ENCODE results near the gene BUD23. TPM values are rescaled to one million over a fixed set of nuclear protein-coding genes. Genes with fewer than 3 reads are reported as not detected.

Gene BUD23, protein sequence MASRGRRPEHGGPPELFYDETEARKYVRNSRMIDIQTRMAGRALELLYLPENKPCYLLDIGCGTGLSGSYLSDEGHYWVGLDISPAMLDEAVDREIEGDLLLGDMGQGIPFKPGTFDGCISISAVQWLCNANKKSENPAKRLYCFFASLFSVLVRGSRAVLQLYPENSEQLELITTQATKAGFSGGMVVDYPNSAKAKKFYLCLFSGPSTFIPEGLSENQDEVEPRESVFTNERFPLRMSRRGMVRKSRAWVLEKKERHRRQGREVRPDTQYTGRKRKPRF
- 127 to 156 TPM (median 131 TPM) in 5 replicates for total RNA-seq (2022; extraction: Qiagen RNA extraction)

DNA sequence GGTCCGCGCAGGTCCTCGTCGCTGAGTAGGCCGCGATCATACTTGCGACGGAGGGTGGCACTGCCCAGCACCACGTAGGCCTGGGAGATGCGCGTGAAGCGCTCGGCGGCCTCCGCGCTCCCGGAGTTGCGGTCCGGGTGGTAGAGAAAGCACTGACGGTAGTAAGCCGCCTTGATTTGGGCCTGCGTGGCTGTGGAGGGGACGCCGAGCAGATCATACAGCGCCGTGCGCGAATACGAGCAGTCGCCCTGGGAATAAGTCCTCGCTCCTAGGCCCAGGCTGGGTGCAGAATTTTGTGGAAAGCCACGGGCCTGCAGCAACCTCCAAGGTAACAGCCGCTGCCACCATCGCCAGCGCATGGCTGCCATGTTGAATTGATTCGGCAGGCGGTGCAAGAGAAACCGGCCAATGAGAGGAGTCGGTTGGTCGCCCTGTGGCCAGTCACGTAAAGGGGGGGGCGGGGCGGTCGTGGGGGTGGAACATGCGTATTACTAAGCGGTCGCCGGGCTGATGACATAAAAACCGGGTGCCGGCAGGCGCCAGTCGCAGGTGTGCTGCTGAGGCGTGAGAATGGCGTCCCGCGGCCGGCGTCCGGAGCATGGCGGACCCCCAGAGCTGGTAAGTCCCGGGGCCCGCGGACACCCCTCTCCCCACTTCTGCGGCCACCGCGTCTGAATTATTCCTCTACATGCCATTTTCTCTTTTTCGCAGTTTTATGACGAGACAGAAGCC, at the start of gene BUD23, which contains the start of gene DNAJC30:
Gene BUD23, plus strand, starts transcription at position 542 of the 732 bp plus-strand sequence. Its CDS starts 29 bp downstream, at position 571.
Gene DNAJC30, minus strand, starts transcription at position 398 of the 732 bp plus-strand sequence. Its CDS starts 30 bp downstream, at position 368.

DNA sequence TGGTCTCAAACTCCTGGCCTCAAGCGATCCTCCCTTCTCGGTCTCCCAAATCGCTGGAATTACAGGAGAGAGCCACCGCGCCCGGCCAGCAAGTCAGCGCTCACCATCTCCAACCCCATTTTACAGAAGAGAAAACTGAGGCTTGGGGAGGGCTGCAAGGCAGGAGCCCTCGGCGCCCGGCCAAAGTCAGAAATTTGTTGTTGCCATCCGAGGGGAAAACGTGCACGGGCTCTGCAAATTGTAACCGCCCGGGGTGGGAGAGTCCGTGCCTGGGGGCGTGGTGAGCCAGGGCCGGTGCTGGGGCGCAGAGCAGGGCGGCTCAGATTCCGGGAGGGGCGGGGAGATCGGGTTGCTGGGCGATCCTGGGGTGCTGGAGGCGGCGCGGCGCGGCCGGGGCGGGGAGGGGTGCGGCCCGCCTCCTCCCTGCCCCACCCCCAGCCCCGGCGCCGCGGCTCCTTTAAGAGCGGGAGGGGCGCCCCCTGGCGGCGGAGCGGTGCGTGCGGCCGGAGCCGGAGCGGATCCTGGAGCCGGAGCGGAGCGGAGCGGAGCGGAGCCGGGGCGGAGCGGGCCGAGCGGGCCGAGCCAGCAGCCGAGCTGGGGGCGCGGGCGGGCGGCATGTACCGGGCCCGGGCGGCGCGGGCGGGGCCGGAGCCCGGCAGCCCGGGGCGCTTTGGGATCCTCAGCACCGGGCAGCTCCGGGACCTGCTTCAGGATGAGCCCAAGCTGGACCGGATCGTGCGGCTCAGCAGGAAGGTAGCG, 15.9 kb upstream of the BUD23 start, which contains the start of gene VPS37D:
Gene VPS37D, plus strand, starts transcription at position 488 of the 759 bp plus-strand sequence. Its CDS starts 128 bp downstream, at position 616.

DNA sequence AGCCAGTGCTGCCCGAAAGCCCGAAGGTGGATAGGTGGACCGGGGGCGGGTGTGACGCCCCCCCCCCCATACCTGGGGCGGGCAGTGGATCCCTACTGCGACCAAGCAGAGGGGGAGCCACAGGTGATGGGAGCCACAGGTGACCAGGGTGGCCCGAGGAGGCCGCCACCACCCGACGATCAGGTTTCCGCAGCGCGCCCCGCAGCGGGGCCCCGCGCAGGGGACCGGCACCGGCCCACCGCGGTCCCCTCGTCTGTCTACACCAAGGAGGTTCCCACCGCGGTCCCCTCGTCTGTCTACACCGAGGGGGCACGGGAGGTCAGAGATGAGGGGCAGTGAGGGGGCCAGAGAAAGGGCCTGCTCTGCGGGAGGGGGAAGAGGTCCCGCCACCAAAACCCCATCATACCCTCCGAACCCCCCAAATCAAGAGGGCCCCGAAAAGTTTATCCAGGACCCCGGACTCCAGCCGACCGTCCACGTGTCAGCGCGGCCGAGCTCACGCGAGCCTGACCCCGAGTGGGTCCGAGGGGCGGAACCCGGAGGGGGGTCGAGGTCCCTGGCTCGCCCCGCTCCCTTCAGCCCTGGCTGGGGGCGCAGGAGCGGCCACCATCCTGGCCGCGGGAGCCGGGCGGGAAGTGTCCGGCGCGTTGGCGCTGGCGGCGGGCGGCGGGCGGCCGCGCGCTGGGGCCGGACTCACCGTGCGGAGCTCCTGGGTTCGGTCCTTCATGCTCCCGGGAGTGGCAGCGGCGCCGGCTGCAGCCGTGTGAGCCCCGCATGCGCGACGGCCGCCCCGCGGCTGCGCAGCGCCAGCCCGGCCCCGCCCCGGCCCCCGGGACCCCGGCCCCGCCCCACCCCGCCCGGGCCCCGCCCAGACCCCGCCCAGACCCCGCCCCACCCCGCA, 35.8 kb downstream of the BUD23 start, which contains the start of gene STX1A:
Gene STX1A, minus strand, starts transcription at position 765 of the 901 bp plus-strand sequence. Its CDS starts 38 bp downstream, at position 727.

DNA sequence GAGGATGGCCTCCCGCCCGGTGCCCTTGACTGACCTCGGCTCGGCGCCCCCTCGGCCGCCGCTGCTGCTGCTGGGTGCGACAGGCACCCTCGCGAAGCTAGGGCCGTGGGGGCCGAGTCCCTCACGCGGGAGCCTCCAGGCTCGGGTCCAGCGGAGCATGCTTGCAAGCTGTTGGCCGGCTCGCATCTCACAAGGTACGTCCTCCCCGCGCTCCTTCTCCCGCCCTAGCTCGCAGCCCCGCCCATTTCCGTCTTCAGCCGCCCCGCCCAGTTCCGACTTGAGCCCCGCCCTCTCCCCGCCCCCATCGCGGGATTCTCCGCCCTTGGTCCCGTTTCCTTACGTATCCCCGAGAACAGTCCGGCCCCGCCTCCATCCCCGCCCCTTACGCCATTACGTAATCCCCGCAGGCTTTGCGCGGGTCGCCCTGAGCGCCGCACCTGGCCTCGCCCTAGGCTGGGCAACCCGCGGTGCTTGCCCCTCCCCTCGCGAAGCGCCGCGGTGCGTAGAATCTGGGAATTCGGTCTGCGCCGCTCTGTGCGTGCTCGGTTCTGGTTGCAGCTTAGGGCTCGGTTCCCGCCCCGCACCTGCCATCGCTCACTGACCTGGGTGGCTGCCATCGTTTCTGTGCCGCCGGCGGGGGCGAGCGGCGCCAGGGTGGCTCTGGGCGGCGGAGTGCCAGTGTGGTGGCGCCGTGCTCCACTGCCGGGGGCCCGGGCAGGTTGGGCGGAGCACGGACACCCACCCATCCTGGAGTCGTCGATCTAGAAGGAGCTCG, 55.4 kb downstream of the BUD23 start, which contains the start of gene ABHD11:
Gene ABHD11, minus strand, starts transcription at position 191 of the 775 bp plus-strand sequence. Its CDS starts 32 bp downstream, at position 159.

Other genes with a start within 250 kb of the BUD23 start
- 1.6 to 2.4 TPM (median 2.2 TPM) in 5 replicates for gene FZD9, start 249.8 kb upstream of the BUD23 start, total RNA-seq (2022; extraction: Qiagen RNA extraction)
- gene BAZ1B, start 161.3 kb upstream of the BUD23 start, total RNA-seq (2022; extraction: Qiagen RNA extraction): 49.8 to 60.2 TPM (median 56.6 TPM) in 5 replicates
- 63.4 to 77.8 TPM (median 69.0 TPM) in 5 replicates for gene BCL7B, start 125.9 kb upstream of the BUD23 start, total RNA-seq (2022; extraction: Qiagen RNA extraction)
- gene TBL2, start 105.0 kb upstream of the BUD23 start, total RNA-seq (2022; extraction: Qiagen RNA extraction): 48.4 to 52.2 TPM (median 50.4 TPM) in 5 replicates
- 0.61 to 1.6 TPM (median 0.95 TPM) in 5 replicates for gene MLXIPL, start 59.1 kb upstream of the BUD23 start, total RNA-seq (2022; extraction: Qiagen RNA extraction)
- 3.3 to 6.4 TPM (median 5.5 TPM) in 5 replicates for gene VPS37D, start 15.8 kb upstream of the BUD23 start, total RNA-seq (2022; extraction: Qiagen RNA extraction)
- 7.6 to 10.1 TPM (median 9.8 TPM) in 5 replicates for gene DNAJC30, start 144 bp upstream of the BUD23 start, total RNA-seq (2022; extraction: Qiagen RNA extraction)
- 69.1 to 86.4 TPM (median 73.5 TPM) in 5 replicates for gene STX1A, start 36.1 kb downstream of the BUD23 start, total RNA-seq (2022; extraction: Qiagen RNA extraction)
- gene ABHD11, start 55.2 kb downstream of the BUD23 start, total RNA-seq (2022; extraction: Qiagen RNA extraction): 21.2 to 29.3 TPM (median 24.5 TPM) in 5 replicates
- gene CLDN3, start 86.7 kb downstream of the BUD23 start, total RNA-seq (2022; extraction: Qiagen RNA extraction): 1.7 to 3.9 TPM (median 3.5 TPM) in 5 replicates
- 3.1 to 6.1 TPM (median 3.9 TPM) in 5 replicates for gene CLDN4, start 147.4 kb downstream of the BUD23 start, total RNA-seq (2022; extraction: Qiagen RNA extraction)
- gene METTL27, start 158.9 kb downstream of the BUD23 start, total RNA-seq (2022; extraction: Qiagen RNA extraction): 6.3 to 12.0 TPM (median 10.8 TPM) in 5 replicates
- gene TMEM270, start 177.6 kb downstream of the BUD23 start, total RNA-seq (2022; extraction: Qiagen RNA extraction): 0.16 to 0.40 TPM (median 0.22 TPM) in 3 of 5 replicates, not detected in the others

Measured in A549 treated with Mapracorat at 1 μM for 4 hours (cell line).